Thyroid gland (tissue), 4 donors: ENCODE data around the gene TMEM167B. TPM values are rescaled to one million over a fixed set of nuclear protein-coding genes. Genes with fewer than 3 reads are reported as not detected.

Experiments used
- DNase-seq, 2 donors: peaks; one replicate each; pipeline ENCODE4 v3.0.0-alpha.2; 2019
- H3K27ac ChIP-seq, 3 donors: fragments of 200-600 bp; sonication (generic); 1 replicate in 2 of 3; 2 replicates in 1 of 3; pipeline ENCODE4 v1.5.1; 2016 to 2019; ENCODE audit warnings: mild to moderate bottlenecking in 1 of 3, moderate library complexity in 1 of 3
- H3K27me3 ChIP-seq: fragments of 200-600 bp; sonication (generic); one replicate; pipeline ENCODE4 v1.5.1; 2019
- H3K36me3 ChIP-seq, 2 donors: fragments of 200-600 bp; sonication (generic); one replicate each; pipeline ENCODE4 v1.5.1; 2016 to 2019
- H3K4me1 ChIP-seq, 2 donors: fragments of 200-600 bp; sonication (generic); one replicate each; pipeline ENCODE4 v1.5.1; 2017 to 2019
- H3K4me3 ChIP-seq, 3 donors: fragments of 200-600 bp; sonication (generic); replicated peaks in 1 of 3; 1 replicate in 2 of 3; 2 replicates in 1 of 3; pipeline ENCODE4 v1.5.1; 2016; ENCODE audit warnings: mild to moderate bottlenecking in 1 of 3
- H3K9me3 ChIP-seq: fragments of 200-600 bp; sonication (generic); one replicate; pipeline ENCODE4 v1.5.1; 2017
- CTCF ChIP-seq, 6 experiments: fragments of 200-600 bp in 3 of 6; fragments of 450-650 bp in 3 of 6; sonication (generic) in 3 of 6; IDR thresholded peaks; one replicate each; pipeline ENCODE4 v1.5.1; 2016 to 2019; ENCODE audit warnings: antibody characterized with exemption in 6 of 6, mild to moderate bottlenecking in 2 of 6, inconsistent platforms in 1 of 6, moderate library complexity in 1 of 6
- POLR2A ChIP-seq, 2 donors: fragments of 450-650 bp; IDR thresholded peaks; one replicate each; pipeline ENCODE4 v1.6.1; 2017; ENCODE audit warnings: antibody characterized with exemption in 2 of 2, mild to moderate bottlenecking in 2 of 2, moderate library complexity in 1 of 2
- WGBS, 2 donors: methylation state at CpG; one replicate each; pipeline ENCODE4 v1.1.5; 2017; 5-methylcytosine and 5-hydroxymethylcytosine counted together
- intact Hi-C: fragments of 100-400 bp; cut with DNase I; formaldehyde crosslinking; loops from one replicate; pipeline ENCODE4 v1.15.1; 2023
- total RNA-seq, 4 donors: library from RNA; depleted of rRNA; stranded (reverse); fragments of >200 nt; gene quantifications; one replicate each; pipeline ENCODE4 v1.2.3, GENCODE V29; 2016

Gene TMEM167B
- 10 to 100 TPM; 36.5 to 46.5 (median 39.2) TPM for total RNA-seq

GRCh38 chr1:109090196-109091077 is at the start of gene TMEM167B:
Gene TMEM167B, plus strand, starts transcription at chr1:109090764. Its CDS starts 109 bp downstream, at chr1:109090873.
- H3K27ac ChIP-seq: peak within 1 kb of the TSS; percentile 91 to 97 (median 94)
- peaks cover 13 to 21% of the 10 kb centered on the region in 2 donors for H3K36me3 ChIP-seq
- peaks cover 19 to 23% of the 10 kb centered on the region in 2 donors for H3K4me1 ChIP-seq
- TF ChIP-seq CTCF (IDR thresholded peaks at IDR 0.05): peak in 1 of 6 experiments; percentile 32
- peak; percentile 72 to 74 for TF ChIP-seq POLR2A (IDR thresholded peaks at IDR 0.05)
- peak; percentile 90 to 92 for DNase-seq
- intact Hi-C loops: no loop called here
- H3K27me3 ChIP-seq: no peaks in the 10 kb centered on the region
- 5 to 13% methylated on average over 27 to 57 of the region's 67 CpGs for WGBS, 2 donors
- H3K4me3 ChIP-seq: peak within 1 kb of the TSS in 2 of 3 donors; percentile 58 to 59
- no peaks in the 10 kb centered on the region for H3K9me3 ChIP-seq

GRCh38 chr1:109040989-109041620 is 49.5 kb upstream of the TMEM167B start:
- no peak for DNase-seq
- H3K27me3 ChIP-seq: no peaks in the 10 kb centered on the region
- no peak for TF ChIP-seq POLR2A (IDR thresholded peaks at IDR 0.05)
- TF ChIP-seq CTCF (IDR thresholded peaks at IDR 0.05): peak in 1 of 6 experiments; percentile 8
- no peaks in the 10 kb centered on the region for H3K36me3 ChIP-seq
- peak overlapping the region in 2 of 3 donors; percentile 74 to 78 for H3K27ac ChIP-seq
- intact Hi-C loops: loop anchor here (5.0 kb wide), 1 partner anchor 79 kb away; the partner anchor contains the start of gene CLCC1
- H3K9me3 ChIP-seq: no peaks in the 10 kb centered on the region
- H3K4me3 ChIP-seq: peak overlapping the region; percentile 75 to 99 (median 99)
- 0 to 1% methylated on average over 27 to 36 of the region's 44 CpGs for WGBS, 2 donors
- peaks cover 0 to 4% of the 10 kb centered on the region in 2 donors for H3K4me1 ChIP-seq

GRCh38 chr1:109041621-109042468 is 48.7 kb upstream of the TMEM167B start, which contains the start of gene WDR47:
Gene WDR47, minus strand, starts transcription at chr1:109042102. Its CDS starts 18,590 bp downstream, at chr1:109023512.
- DNase-seq: peak; percentile 97 to 98
- H3K4me1 ChIP-seq: peaks cover 0 to 4% of the 10 kb centered on the region in 2 donors
- peak within 1 kb of the TSS; percentile 65 to 78 (median 74) for H3K27ac ChIP-seq
- TF ChIP-seq CTCF (IDR thresholded peaks at IDR 0.05): peak in 1 of 6 experiments; percentile 9
- TF ChIP-seq POLR2A (IDR thresholded peaks at IDR 0.05): peak; percentile 70 to 98
- 0 to 3% methylated on average over 6 to 16 of the region's 90 CpGs for WGBS, 2 donors
- no peaks in the 10 kb centered on the region for H3K27me3 ChIP-seq
- no peaks in the 10 kb centered on the region for H3K9me3 ChIP-seq
- intact Hi-C loops: loop anchor here (5.0 kb wide), 1 partner anchor 80 kb away; the partner anchor contains the start of gene CLCC1
- no peaks in the 10 kb centered on the region for H3K36me3 ChIP-seq
- H3K4me3 ChIP-seq: peak within 1 kb of the TSS; percentile 75 to 99 (median 99)

- H3K36me3 ChIP-seq: no peaks in the 10 kb centered on the region
- no peak for DNase-seq
- peaks cover 0 to 1% of the 10 kb centered on the region in 2 donors for H3K4me1 ChIP-seq
- no peaks in the 10 kb centered on the region for H3K27me3 ChIP-seq
- H3K27ac ChIP-seq: no peak overlapping the region
- 66 to 72% methylated on average over 1 of the region's 1 CpG for WGBS, 2 donors
- no peak overlapping the region for H3K4me3 ChIP-seq
- no peaks in the 10 kb centered on the region for H3K9me3 ChIP-seq
- TF ChIP-seq POLR2A (IDR thresholded peaks at IDR 0.05) (no peak), CTCF (IDR thresholded peaks at IDR 0.05) (no peak)
- intact Hi-C loops: no loop called here
Observed at GRCh38 chr1:109045595-109045994, 45.0 kb upstream of the TMEM167B start.
